Fibroblast of skin of abdomen (primary cell): ENCODE data around the gene EFHC1.
"Not testable (repeated sequence)": the region's sequence is repeated elsewhere in the genome, so short reads cannot be mapped to it uniquely, and the experiment has no call there.

ENCODE experiments used
- DNase-seq: peaks from one replicate; pipeline ENCODE4 v3.0.0-alpha.2; 2013

Gene EFHC1

GRCh38 chr6:52399511-52400312, 20.4 kb upstream of the EFHC1 start:
- peak; percentile 59 for DNase-seq

GRCh38 chr6:52400313-52401041, 19.7 kb upstream of the EFHC1 start:
- DNase-seq: no peak

- DNase-seq: no peak
These were observed 17.1 kb upstream of the EFHC1 start for GRCh38 chr6:52403086-52403485.

GRCh38 chr6:52403627-52404026, 16.5 kb upstream of the EFHC1 start:
- no peak for DNase-seq

- no peak for DNase-seq
These were observed 14.9 kb upstream of the EFHC1 start for GRCh38 chr6:52405243-52405642.

- DNase-seq: peak; percentile 45
These were observed 12.7 kb upstream of the EFHC1 start for GRCh38 chr6:52407467-52407866.

- no peak for DNase-seq
These were observed 10.6 kb upstream of the EFHC1 start for GRCh38 chr6:52409499-52409898.

- DNase-seq: no peak
These were observed 9.2 kb upstream of the EFHC1 start for GRCh38 chr6:52410979-52411378.

- no peak for DNase-seq
These were observed 8.2 kb upstream of the EFHC1 start for GRCh38 chr6:52411911-52412310.

GRCh38 chr6:52415333-52415732, 4.8 kb upstream of the EFHC1 start:
- DNase-seq: no peak

- peak; percentile 11 for DNase-seq
These were observed 4.1 kb upstream of the EFHC1 start for GRCh38 chr6:52415917-52416628.

GRCh38 chr6:52416629-52417151, 3.5 kb upstream of the EFHC1 start:
- DNase-seq: peak; percentile 57

GRCh38 chr6:52417675-52418111, 2.4 kb upstream of the EFHC1 start:
- peak; percentile 69 for DNase-seq

GRCh38 chr6:52418606-52419005, 1.5 kb upstream of the EFHC1 start:
- DNase-seq: no peak

GRCh38 chr6:52420668-52421358, 671 bp downstream of the EFHC1 start:
- peak; percentile 31 for DNase-seq

GRCh38 chr6:52422156-52422555, 2.0 kb downstream of the EFHC1 start:
- DNase-seq: no peak

- no peak for DNase-seq
These were observed 3.3 kb downstream of the EFHC1 start for GRCh38 chr6:52423448-52423847.

GRCh38 chr6:52423971-52424381, 3.8 kb downstream of the EFHC1 start:
- peak; percentile 90 for DNase-seq

GRCh38 chr6:52424513-52424912, 4.4 kb downstream of the EFHC1 start:
- no peak for DNase-seq

GRCh38 chr6:52426667-52427066, 6.5 kb downstream of the EFHC1 start:
- no peak for DNase-seq

- not testable (repeated sequence) for DNase-seq
These were observed 13.2 kb downstream of the EFHC1 start for GRCh38 chr6:52433294-52433693.

GRCh38 chr6:52435345-52435744, 15.2 kb downstream of the EFHC1 start:
- DNase-seq: no peak
